Ovary (tissue), 9 donors: ENCODE results near the gene HECTD1. TPM values are rescaled to one million over a fixed set of nuclear protein-coding genes. Genes with fewer than 3 reads are reported as not detected.

ENCODE experiments used
- DNase-seq, 5 donors: peaks; one replicate each; pipeline ENCODE4 v3.0.0-alpha.2; 2019 to 2020
- H3K27ac ChIP-seq, 2 donors: fragments of 200-600 bp; one replicate each; pipeline versions ENCODE4 v1.5.1 to v1.8.0; 2019 to 2022
- H3K27me3 ChIP-seq: fragments of 200-600 bp; one replicate; pipeline ENCODE4 v1.8.0; 2022
- H3K36me3 ChIP-seq: fragments of 200-600 bp; sonication (generic); one replicate; pipeline ENCODE4 v1.5.1; 2019
- H3K4me1 ChIP-seq: one replicate; pipeline ENCODE4 v1.8.1; 2013; ENCODE audit warnings: mild to moderate bottlenecking, moderate library complexity; ENCODE audit not compliant: insufficient read depth
- H3K4me3 ChIP-seq: fragments of 200-600 bp; sonication (generic); one replicate; pipeline ENCODE4 v1.5.1; 2017
- H3K9me3 ChIP-seq, 2 donors: fragments of 200-600 bp in 1 of 2; sonication (generic) in 1 of 2; one replicate each; pipeline versions ENCODE4 v1.5.1 to v1.8.1; 2013 to 2019; ENCODE audit warnings: mild to moderate bottlenecking in 1 of 2, moderate library complexity in 1 of 2
- CTCF ChIP-seq, 3 donors: fragments of 450-650 bp in 2 of 3; fragments of 200-600 bp in 1 of 3; IDR thresholded peaks; one replicate each; pipeline versions ENCODE4 v1.5.1 to v1.8.0; 2016 to 2022; ENCODE audit warnings: antibody characterized with exemption in 3 of 3, mild to moderate bottlenecking in 1 of 3
- EP300 ChIP-seq: sonication (generic); formaldehyde crosslinking; IDR thresholded peaks from one replicate; pipeline ENCODE4 v1.6.1; 2017; ENCODE audit warnings: antibody characterized with exemption
- POLR2A ChIP-seq: fragments of 450-650 bp; IDR thresholded peaks from one replicate; pipeline ENCODE4 v1.6.1; 2017; ENCODE audit warnings: antibody characterized with exemption, mild to moderate bottlenecking, moderate library complexity
- WGBS, 3 donors: extraction: QIAGEN DNeasy Blood & Tissue Kit in 1 of 3; methylation state at CpG; one replicate each; pipeline versions ENCODE4 v1.1.5 to v1.1.7; 2013 to 2017; 5-methylcytosine and 5-hydroxymethylcytosine counted together
- intact Hi-C, 4 donors: fragments of 100-400 bp; cut with DNase I; formaldehyde crosslinking; loops; one replicate each; pipeline versions ENCODE4 v1.11.0 to v1.15.1; 2022 to 2023
- polyA plus RNA-seq, 2 donors: library from polyadenylated mRNA; stranded (reverse); fragments of 200-250 nt in 1 of 2; fragments of 350-450 nt in 1 of 2; fragmentation: Illumina TruSeq in 1 of 2; extraction: RNeasy Lipid Tissue Mini Kit (QIAGEN cat#74804) in 1 of 2; gene quantifications; one replicate each; pipeline ENCODE4 v1.2.3, GENCODE V29; 2013 to 2014
- total RNA-seq, 7 donors: library from RNA; depleted of rRNA in 2 of 7; stranded (reverse); fragments of >200 nt in 2 of 7; fragmentation: NEBNext Ultra II Directional in 3 of 7; extraction: Animal tissue kit (Norgen Biotek cat#: 25700) in 3 of 7; gene quantifications; one replicate each; pipeline versions ENCODE4 v1.1.0 to v1.2.4, GENCODE V29; 2016 to 2023
- donor health status: DM: no; HTN: no; CAD: no; lungs with moderate emphysema.
- donor health status: DM: no; HTN: no; CAD: no.
- donor health status: Bipolar disorder and iron deficiency.
- donor health status: DM: yes; HTN: yes; CAD: no.
- donor health status: DM: no; HTN: no; CAD: no.
- donor health status: DM: yes; HTN: yes; CAD: no.

Gene HECTD1
- total and polyA plus RNA-seq, 9 donors, result 59.7 to 186 (median 144) TPM

- Histone ChIP-seq H3K27ac (no peak overlapping the region), H3K27me3 (no peaks in the 10 kb centered on the region), H3K9me3 (no peaks in the 10 kb centered on the region), H3K36me3 (no peaks in the 10 kb centered on the region), H3K4me3 (no peak overlapping the region), H3K4me1 (peaks cover 1% of the 10 kb centered on the region)
- 92 to 96% (median 93%) methylated on average over 3 of the region's 3 CpGs for WGBS, 3 donors
- no peak for DNase-seq
- TF ChIP-seq EP300 (no peak), CTCF (IDR thresholded peaks at IDR 0.05) (no peak), POLR2A (no peak)
- intact Hi-C loops, result loop anchor here in 2 of 4 donors (10.0 kb wide), 2 partner anchors 141 to 151 kb away; no protein-coding TSS in a partner anchor
Observed at GRCh38 chr14:31203414-31203742, 4.2 kb downstream of the HECTD1 start.

- H3K27me3 ChIP-seq, result no peaks in the 10 kb centered on the region
- no peaks in the 10 kb centered on the region for H3K9me3 ChIP-seq
- H3K4me3 ChIP-seq, result no peak overlapping the region
- intact Hi-C loops, result loop anchor here in 2 of 4 donors (10.0 kb wide), 2 partner anchors 144 to 154 kb away; no protein-coding TSS in a partner anchor
- TF ChIP-seq EP300, result no peak
- no peak for TF ChIP-seq POLR2A
- TF ChIP-seq CTCF (IDR thresholded peaks at IDR 0.05), result no peak
- no peak overlapping the region for H3K27ac ChIP-seq
- DNase-seq, result no peak
- peaks cover 4% of the 10 kb centered on the region for H3K4me1 ChIP-seq
- 79 to 89% (median 86%) methylated on average over 1 of the region's 1 CpG for WGBS, 3 donors
- no peaks in the 10 kb centered on the region for H3K36me3 ChIP-seq
Observed at GRCh38 chr14:31201111-31201510, 6.5 kb downstream of the HECTD1 start.

- no peak overlapping the region for H3K27ac ChIP-seq
- H3K9me3 ChIP-seq, result no peaks in the 10 kb centered on the region
- no peaks in the 10 kb centered on the region for H3K27me3 ChIP-seq
- H3K36me3 ChIP-seq, result no peaks in the 10 kb centered on the region
- 92 to 100% (median 96%) methylated on average over 1 of the region's 1 CpG for whole genome bisulfite sequencing, 3 donors
- intact Hi-C loops, result loop anchor here in 2 of 4 donors (10.0 kb wide), 2 partner anchors 144 to 154 kb away; no protein-coding TSS in a partner anchor
- no peak for DNase-seq
- H3K4me1 ChIP-seq, result peaks cover 4% of the 10 kb centered on the region
- no peak overlapping the region for H3K4me3 ChIP-seq
- TF ChIP-seq CTCF (IDR thresholded peaks at IDR 0.05) (no peak), EP300 (no peak), POLR2A (no peak)
Observed at GRCh38 chr14:31200702-31200990, 6.9 kb downstream of the HECTD1 start.

- peaks cover 7% of the 10 kb centered on the region for H3K4me1 ChIP-seq
- no peak overlapping the region for H3K27ac ChIP-seq
- TF ChIP-seq EP300 (no peak), CTCF (IDR thresholded peaks at IDR 0.05) (no peak), POLR2A (no peak)
- DNase-seq, result no peak
- no peak overlapping the region for H3K4me3 ChIP-seq
- no peaks in the 10 kb centered on the region for H3K9me3 ChIP-seq
- 96 to 98% (median 98%) methylated on average over 1 of the region's 1 CpG for WGBS, 3 donors
- H3K27me3 ChIP-seq, result no peaks in the 10 kb centered on the region
- intact Hi-C loops, result no loop called here
- no peaks in the 10 kb centered on the region for H3K36me3 ChIP-seq
Observed at GRCh38 chr14:31197671-31198070, 9.9 kb downstream of the HECTD1 start.
